Right cardiac atrium (tissue), 5 donors: ENCODE results near the gene IRF8. TPM values are rescaled to one million over a fixed set of nuclear protein-coding genes. Genes with fewer than 3 reads are reported as not detected.

ENCODE experiments used
- ATAC-seq, 2 donors: fragments of 200-7000 bp; cut with Tn5 transposase; one replicate each; pipeline versions ENCODE4 v1.8.0 to v1.9.1; 2020; ENCODE audit warnings: moderate library complexity in 2 of 2, mild to moderate bottlenecking in 1 of 2
- DNase-seq, 3 donors: peaks; one replicate each; pipeline ENCODE4 v3.0.0-alpha.2; 2020
- H3K27ac ChIP-seq: one replicate; pipeline ENCODE4 v1.5.1; 2013; ENCODE audit warnings: mild to moderate bottlenecking, low read length, control low read depth, moderate library complexity
- H3K27me3 ChIP-seq: one replicate; pipeline ENCODE4 v1.6.1; 2013; ENCODE audit not compliant: control insufficient read depth, insufficient read depth
- H3K4me1 ChIP-seq: one replicate; pipeline ENCODE4 v1.6.1; 2013; ENCODE audit warnings: low read length; ENCODE audit not compliant: control insufficient read depth, insufficient read depth
- H3K4me3 ChIP-seq: one replicate; pipeline ENCODE4 v1.5.1; 2013; ENCODE audit warnings: low read length, control low read depth
- H3K9me3 ChIP-seq: one replicate; pipeline ENCODE4 v1.6.1; 2013; ENCODE audit warnings: low read length; ENCODE audit not compliant: control insufficient read depth
- WGBS: extraction: QIAGEN DNeasy Blood & Tissue Kit; methylation state at CpG from one replicate; pipeline ENCODE4 v1.1.7; 2013; 5-methylcytosine and 5-hydroxymethylcytosine counted together
- intact Hi-C, 4 donors: fragments of 100-400 bp; cut with DNase I; formaldehyde crosslinking; loops; one replicate each; pipeline versions ENCODE4 v1.11.0 to v1.14.0; 2022 to 2023
- microRNA-seq, 2 donors: library from miRNA; unstranded; fragments of <30 nt; microRNA quantifications; one replicate each; pipeline ENCODE4 v1.2.0, GENCODE V29; 2020 to 2021
- polyA plus RNA-seq: library from polyadenylated mRNA; stranded (reverse); fragments of 200-250 nt; gene quantifications from one replicate; pipeline ENCODE4 v1.2.3, GENCODE V29; 2013
- total RNA-seq, 4 donors: library from RNA; stranded (reverse); fragmentation: NEBNext Ultra II Directional; extraction: Animal tissue kit (Norgen Biotek cat#: 25700); gene quantifications; one replicate each; pipeline ENCODE4 v1.2.1, GENCODE V29; 2021
- donor health status: healthy with polysubstance abuse.
- donor health status: DM: no; HTN: yes; CAD: no.
- donor health status: DM: no; HTN: no; CAD: no.
- donor health status: DM: no; HTN: yes; CAD: no; lungs with severe emphysema.
- donor health status: DM: yes; HTN: yes; CAD: no.

Gene IRF8
- total and polyA plus RNA-seq, 5 donors: 1.6 to 9.2 (median 5.9) TPM

- WGBS: 58% methylated on average over 2 of the region's 2 CpGs
- DNase-seq (no peak), ATAC-seq (no peak)
- peaks cover 1% of the 10 kb centered on the region for H3K4me1 ChIP-seq
- H3K27ac ChIP-seq: no peak overlapping the region
- H3K9me3 ChIP-seq: no peaks in the 10 kb centered on the region
- no peaks in the 10 kb centered on the region for H3K27me3 ChIP-seq
- intact Hi-C loops: no loop called here
- no peak overlapping the region for H3K4me3 ChIP-seq
Measured at GRCh38 chr16:85967111-85967510, 68.1 kb downstream of the IRF8 start.

- ATAC-seq: no peak
- intact Hi-C loops: no loop called here
- no peak for DNase-seq
- 78% methylated on average over 14 of the region's 14 CpGs for WGBS
- Histone ChIP-seq H3K4me3 (no peak overlapping the region), H3K27ac (no peak overlapping the region), H3K4me1 (peaks cover 1% of the 10 kb centered on the region), H3K9me3 (no peaks in the 10 kb centered on the region), H3K27me3 (no peaks in the 10 kb centered on the region)
Measured at GRCh38 chr16:85968041-85968920, 69.3 kb downstream of the IRF8 start.

GRCh38 chr16:85969159-85969558, 70.2 kb downstream of the IRF8 start:
- ATAC-seq: no peak
- no peak for DNase-seq
- Histone ChIP-seq H3K4me1 (peaks cover under 1% of the 10 kb centered on the region), H3K27ac (no peak overlapping the region), H3K4me3 (no peak overlapping the region), H3K9me3 (no peaks in the 10 kb centered on the region), H3K27me3 (no peaks in the 10 kb centered on the region)
- 19% methylated on average over 2 of the region's 2 CpGs for WGBS
- intact Hi-C loops: no loop called here

GRCh38 chr16:85969591-85969990, 70.6 kb downstream of the IRF8 start:
- Histone ChIP-seq H3K27me3 (no peaks in the 10 kb centered on the region), H3K4me1 (no peaks in the 10 kb centered on the region), H3K9me3 (no peaks in the 10 kb centered on the region), H3K4me3 (no peak overlapping the region), H3K27ac (no peak overlapping the region)
- no peak for ATAC-seq
- no peak for DNase-seq
- intact Hi-C loops: no loop called here
- 35% methylated on average over 9 of the region's 9 CpGs for WGBS

- H3K27me3 ChIP-seq: no peaks in the 10 kb centered on the region
- ATAC-seq (no peak), DNase-seq (no peak)
- H3K4me3 ChIP-seq: no peak overlapping the region
- WGBS: 71% methylated on average over 14 of the region's 14 CpGs
- intact Hi-C loops: no loop called here
- no peaks in the 10 kb centered on the region for H3K9me3 ChIP-seq
- H3K27ac ChIP-seq: no peak overlapping the region
- no peaks in the 10 kb centered on the region for H3K4me1 ChIP-seq
Measured at GRCh38 chr16:85970016-85970733, 71.2 kb downstream of the IRF8 start.

GRCh38 chr16:85970738-85971137, 71.8 kb downstream of the IRF8 start:
- no peak for ATAC-seq
- H3K27ac ChIP-seq: no peak overlapping the region

More at GRCh38 chr16:85970738-85971137, 71.8 kb downstream of the IRF8 start:
- 81% methylated on average over 3 of the region's 3 CpGs for WGBS
- intact Hi-C loops: no loop called here
- Histone ChIP-seq H3K9me3 (no peaks in the 10 kb centered on the region), H3K4me1 (no peaks in the 10 kb centered on the region), H3K4me3 (no peak overlapping the region), H3K27me3 (no peaks in the 10 kb centered on the region)
- DNase-seq: no peak

Small RNAs within 50 kb of the gene (microRNA-seq; reads per million reads assigned to microRNA genes)
- 0 reads per million in 2 donors for gene MIR6774

Other genes starting within 250 kb of the IRF8 start
- gene GINS2, start 210.2 kb upstream of the IRF8 start, total RNA-seq: 1 to 10 TPM in 1 of 4 donors, under 1 TPM in 3; 0.33 to 1.1 (median 0.40) TPM
- 0.23 TPM for gene GINS2, start 210.2 kb upstream of the IRF8 start, polyA plus RNA-seq
- gene C16orf74, start 148.1 kb upstream of the IRF8 start, total RNA-seq: 1 to 10 TPM; 1.1 to 2.1 (median 1.4) TPM
- gene C16orf74, start 148.1 kb upstream of the IRF8 start, polyA plus RNA-seq: 1.8 TPM
- gene EMC8, start 99.6 kb upstream of the IRF8 start, total RNA-seq: 10 to 100 TPM; 18.5 to 22.0 (median 21.2) TPM
- 13.8 TPM for gene EMC8, start 99.6 kb upstream of the IRF8 start, polyA plus RNA-seq
- 1,000 to 10,000 TPM; 1,306 to 1,768 (median 1,579) TPM for gene COX4I1, start 99.5 kb upstream of the IRF8 start, total RNA-seq
- 4,150 TPM for gene COX4I1, start 99.5 kb upstream of the IRF8 start, polyA plus RNA-seq